Stimulated activated CD8-positive, alpha-beta memory T cell treated with anti-CD3 and anti-CD28 coated beads, Interleukin-4, amount 100 ng/mL, for 48 hours (primary cell): ENCODE measurements around the gene TMEM198.

Experiments
- DNase-seq: peaks from one replicate; pipeline ENCODE4 v3.0.0-alpha.2; 2020

TMEM198 gene

GRCh38 chr2:219545943-219546352, 2.1 kb downstream of the TMEM198 start:
- no peak for DNase-seq

GRCh38 chr2:219547621-219548020, 3.8 kb downstream of the TMEM198 start:
- no peak for DNase-seq

GRCh38 chr2:219548990-219549389, 5.2 kb downstream of the TMEM198 start:
- no peak for DNase-seq

GRCh38 chr2:219549619-219550018, 5.8 kb downstream of the TMEM198 start:
- no peak for DNase-seq

GRCh38 chr2:219551441-219552381, 7.9 kb downstream of the TMEM198 start:
- no peak for DNase-seq

- peak; percentile 92 for DNase-seq
These were observed 8.7 kb downstream of the TMEM198 start for GRCh38 chr2:219552382-219553167.

GRCh38 chr2:219553168-219553417, 9.3 kb downstream of the TMEM198 start:
- no peak for DNase-seq

GRCh38 chr2:219553463-219553963, 9.7 kb downstream of the TMEM198 start:
- DNase-seq: no peak

GRCh38 chr2:219554350-219554749, 10.5 kb downstream of the TMEM198 start:
- DNase-seq: no peak

GRCh38 chr2:219555956-219556355, 12.1 kb downstream of the TMEM198 start:
- DNase-seq: no peak

GRCh38 chr2:219556413-219556812, 12.6 kb downstream of the TMEM198 start:
- DNase-seq: no peak

GRCh38 chr2:219557320-219557719, 13.5 kb downstream of the TMEM198 start:
- no peak for DNase-seq

GRCh38 chr2:219557791-219558785, 14.3 kb downstream of the TMEM198 start:
- no peak for DNase-seq

GRCh38 chr2:219559156-219559915, 15.5 kb downstream of the TMEM198 start:
- DNase-seq: no peak

- peak; percentile 37 for DNase-seq
These were observed 16.4 kb downstream of the TMEM198 start for GRCh38 chr2:219560037-219560892.

- no peak for DNase-seq
These were observed 17.0 kb downstream of the TMEM198 start for GRCh38 chr2:219560893-219561178.

- no peak for DNase-seq
These were observed 17.6 kb downstream of the TMEM198 start for GRCh38 chr2:219561179-219562048.

- DNase-seq: no peak
These were observed 18.5 kb downstream of the TMEM198 start for GRCh38 chr2:219562049-219563020.
